HG03442 (cell line): Measurements from ENCODE around the gene TRAPPC6A.

Source experiments
- ATAC-seq: cut with Tn5 transposase; IDR thresholded peaks from one replicate; pipeline ENCODE4 v1.9.1; 2021; ENCODE audit warnings: mild to moderate bottlenecking, moderate library complexity; ENCODE audit not compliant: unreplicated experiment

TRAPPC6A gene

DNA sequence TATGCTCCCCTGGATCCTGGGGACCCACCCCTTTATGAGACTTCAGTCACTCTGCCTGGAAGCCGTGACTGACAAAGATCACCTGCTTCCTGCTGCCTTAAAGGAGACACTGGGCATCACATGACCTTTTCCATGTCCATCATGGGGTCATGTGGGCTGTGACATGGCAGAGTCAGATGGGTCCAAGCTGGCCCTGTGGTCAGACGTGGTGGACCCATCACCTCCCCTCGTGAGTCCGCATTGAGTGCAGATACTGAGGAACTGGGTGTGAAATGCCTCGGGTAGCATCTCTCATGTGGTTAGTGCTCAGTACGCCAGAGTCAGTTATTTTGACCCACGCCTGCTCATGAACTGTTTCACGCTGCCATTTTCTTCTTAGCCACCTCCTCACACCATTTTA is 44.4 kb downstream of the TRAPPC6A start:
- ATAC-seq = no peak

DNA sequence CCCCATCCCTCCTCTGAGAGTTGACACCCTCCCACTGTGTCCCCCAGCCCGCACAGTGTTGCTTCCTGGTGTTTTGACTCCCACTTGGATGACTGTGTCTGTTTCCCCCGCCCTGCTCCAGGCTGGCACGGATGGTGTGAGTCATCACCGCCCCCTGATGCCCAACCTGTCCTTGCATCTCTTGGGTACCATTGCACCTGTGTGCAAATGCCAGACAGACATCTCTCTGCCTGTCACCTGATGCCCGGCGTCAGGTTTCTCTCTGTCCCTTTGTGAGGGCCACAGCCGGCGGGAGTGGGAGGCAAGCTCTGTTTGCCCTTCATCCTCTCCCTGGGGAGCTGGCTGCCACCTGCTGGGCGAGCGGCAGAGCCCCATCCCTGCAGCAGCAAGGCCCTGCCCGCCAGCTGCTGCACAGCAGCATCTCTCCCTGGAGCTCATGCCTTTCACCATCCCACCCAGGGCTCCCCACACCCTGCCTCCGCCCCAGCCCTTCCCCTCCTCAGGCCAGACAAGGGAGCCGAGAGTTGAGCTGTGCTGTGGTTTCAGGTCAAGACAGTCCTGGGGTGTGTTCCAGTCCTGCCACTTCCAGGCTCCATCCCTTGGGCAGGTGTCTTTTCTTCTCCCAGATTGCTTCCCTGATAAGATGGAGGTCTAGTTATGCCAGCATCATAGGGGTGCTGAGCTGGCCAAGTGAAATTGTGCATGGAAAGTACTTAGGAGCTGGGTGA is 47.0 kb downstream of the TRAPPC6A start:
- ATAC-seq = no peak

DNA sequence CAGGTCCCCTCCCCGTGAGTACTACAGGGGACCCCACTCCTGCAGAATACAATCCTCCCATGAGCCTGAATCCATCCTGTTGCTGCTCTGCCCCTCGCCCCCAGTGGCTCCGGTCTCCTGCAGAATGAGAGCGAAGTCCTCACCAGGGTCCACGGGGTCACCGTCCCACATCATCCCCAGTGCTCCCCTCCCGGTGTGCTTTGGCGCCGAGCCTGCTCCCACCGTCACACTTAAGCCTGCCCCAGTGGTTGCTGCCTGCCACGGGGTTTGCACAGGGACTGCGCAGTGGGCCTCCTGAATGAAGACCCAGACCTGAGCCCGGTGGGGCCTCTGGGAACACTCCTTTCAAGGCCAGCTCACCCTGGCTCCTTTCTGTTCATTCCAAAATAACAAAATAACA is 47.8 kb downstream of the TRAPPC6A start:
- ATAC-seq = no peak

DNA sequence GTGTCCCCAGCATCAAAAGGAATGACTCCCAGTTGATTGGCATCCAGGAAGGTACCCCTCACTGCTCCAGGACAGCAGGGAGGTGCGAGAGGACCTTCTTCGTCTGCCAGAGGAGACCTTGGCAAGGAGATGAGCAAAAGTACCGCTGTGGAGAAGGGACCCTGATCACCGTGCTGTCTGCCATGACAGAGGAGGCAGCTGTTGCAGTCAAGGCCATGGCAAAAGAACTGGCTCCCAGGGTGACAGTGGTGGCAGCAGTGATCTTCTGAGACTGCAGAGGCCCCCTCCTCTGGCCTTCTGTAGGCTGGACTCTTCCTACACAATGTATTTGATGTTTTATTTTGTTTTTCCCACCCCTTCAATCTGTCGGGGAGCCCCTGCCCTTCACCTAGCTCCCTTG is 49.2 kb downstream of the TRAPPC6A start:
- ATAC-seq = no peak

DNA sequence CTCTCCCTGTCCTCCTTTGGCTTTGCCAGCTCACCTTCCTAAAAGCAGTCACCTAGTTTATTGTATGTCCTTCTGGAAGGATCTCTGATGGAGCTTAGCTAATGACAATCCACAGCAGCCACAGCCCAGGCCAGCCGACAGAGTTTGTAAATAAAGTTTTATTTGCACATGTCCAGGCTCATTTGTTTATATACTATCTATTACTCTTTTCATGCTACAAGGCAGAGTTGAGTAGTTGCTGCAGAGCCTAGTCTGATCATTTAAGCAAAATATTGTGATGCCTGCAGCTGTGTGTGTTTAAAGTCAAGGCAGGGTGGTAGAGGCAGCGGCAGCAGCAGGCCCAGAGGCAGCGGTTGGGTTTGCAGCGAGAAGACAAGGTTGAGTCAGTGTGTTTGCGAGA is 49.9 kb downstream of the TRAPPC6A start:
- no peak for ATAC-seq

DNA sequence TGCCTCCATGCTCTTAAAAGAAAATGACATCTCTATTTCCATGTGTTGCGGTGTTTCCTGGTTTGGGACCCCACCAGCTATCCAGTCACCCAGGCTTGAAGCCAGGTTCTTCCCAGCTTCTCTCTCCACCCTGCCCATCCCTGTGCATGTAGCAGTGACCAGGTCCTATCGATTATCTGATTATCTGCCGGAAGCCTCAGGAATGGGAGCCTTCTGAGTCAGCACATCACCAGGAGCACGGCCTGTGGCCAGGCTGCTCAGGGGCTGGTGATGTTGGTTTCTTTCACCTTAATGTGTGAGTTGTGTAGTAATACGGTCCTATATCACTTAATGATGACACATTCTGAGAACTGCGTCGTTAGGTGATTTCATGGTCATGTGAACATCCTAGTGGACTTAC is 51.4 kb downstream of the TRAPPC6A start:
- ATAC-seq = no peak

DNA sequence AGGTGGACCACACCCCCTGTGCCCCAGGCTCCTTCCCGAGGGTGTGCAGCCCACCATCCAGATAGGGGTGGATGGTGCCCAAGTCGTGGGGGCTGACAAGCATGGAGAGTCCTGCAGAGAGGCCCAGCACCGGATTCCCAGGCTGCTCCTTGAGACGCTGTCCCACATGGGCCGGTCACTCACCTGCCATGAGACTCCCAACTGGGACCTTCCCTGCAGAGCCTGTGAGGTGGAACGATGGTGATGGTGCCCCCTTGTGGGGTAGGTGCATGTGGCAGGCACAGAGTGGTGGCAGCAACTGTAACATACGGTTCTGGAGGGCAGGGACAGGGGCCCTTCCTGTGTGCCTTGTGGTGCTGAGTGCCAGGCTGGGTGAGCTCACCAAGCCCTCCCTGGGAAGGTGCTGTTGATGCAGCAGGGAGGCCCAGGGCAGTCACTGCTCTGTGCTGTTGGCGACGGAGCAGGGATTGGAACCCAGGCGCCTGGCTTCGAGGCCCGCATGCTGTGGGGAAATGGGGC is 52.0 kb downstream of the TRAPPC6A start:
- no peak for ATAC-seq

DNA sequence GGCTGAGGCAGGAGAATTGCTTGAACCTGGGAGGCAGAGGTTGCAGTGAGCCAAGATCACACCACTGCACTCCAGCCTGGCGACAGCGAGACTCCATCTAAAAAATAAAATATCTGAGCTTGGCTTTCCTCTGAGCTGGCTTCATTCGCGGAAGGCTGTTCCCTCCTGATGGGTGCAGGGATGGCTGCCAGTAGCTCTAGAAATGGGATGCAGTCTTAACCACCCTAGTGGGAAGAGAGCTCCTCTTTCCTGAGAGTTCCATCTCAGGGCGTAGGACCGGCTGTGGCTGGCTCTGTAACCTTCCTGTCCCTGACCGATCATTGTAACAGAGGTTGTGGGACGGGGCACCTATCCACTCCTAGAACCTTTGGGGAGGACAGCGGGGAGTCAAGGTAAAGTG is 52.7 kb downstream of the TRAPPC6A start:
- no peak for ATAC-seq

DNA sequence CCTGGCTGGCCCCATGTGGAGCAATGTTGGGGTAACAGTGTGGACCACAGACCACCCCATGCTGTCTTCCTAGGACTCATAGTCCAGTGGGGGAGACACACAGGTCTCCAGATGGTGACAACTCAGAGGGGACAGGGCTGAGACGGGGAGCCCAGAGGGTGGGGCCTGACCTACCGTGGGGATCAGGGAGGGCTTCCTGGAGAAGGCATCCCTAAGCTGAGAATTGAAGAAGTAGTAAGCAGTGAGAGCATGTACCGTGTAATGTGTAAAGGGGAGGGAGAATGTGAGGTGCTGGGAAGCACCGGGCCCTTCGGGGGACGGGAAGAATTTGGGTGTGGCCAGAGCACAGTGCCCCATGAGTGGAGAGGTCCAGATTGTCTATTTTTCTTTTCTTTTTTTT is 54.0 kb downstream of the TRAPPC6A start:
- no peak for ATAC-seq

DNA sequence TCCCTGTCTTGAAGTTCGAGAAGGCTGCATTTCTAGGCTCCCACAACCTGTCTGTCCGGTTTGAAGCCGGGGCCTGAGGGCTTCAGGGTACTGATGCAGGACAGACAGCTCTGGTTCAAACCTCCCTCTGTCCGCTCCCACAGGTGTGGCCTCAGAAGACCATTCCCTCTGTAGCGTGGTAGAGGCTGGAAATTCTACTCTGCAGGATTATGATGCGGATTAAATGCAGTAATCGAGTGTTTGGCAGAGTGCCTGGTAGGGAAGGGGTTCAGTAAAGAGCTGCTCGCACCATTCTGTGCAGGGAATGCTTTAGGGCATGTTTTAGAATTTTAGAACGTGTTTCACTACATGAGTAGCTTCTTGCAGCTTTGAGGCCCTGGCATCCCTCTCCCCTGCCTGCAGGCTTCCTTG is 54.6 kb downstream of the TRAPPC6A start:
- no peak for ATAC-seq

DNA sequence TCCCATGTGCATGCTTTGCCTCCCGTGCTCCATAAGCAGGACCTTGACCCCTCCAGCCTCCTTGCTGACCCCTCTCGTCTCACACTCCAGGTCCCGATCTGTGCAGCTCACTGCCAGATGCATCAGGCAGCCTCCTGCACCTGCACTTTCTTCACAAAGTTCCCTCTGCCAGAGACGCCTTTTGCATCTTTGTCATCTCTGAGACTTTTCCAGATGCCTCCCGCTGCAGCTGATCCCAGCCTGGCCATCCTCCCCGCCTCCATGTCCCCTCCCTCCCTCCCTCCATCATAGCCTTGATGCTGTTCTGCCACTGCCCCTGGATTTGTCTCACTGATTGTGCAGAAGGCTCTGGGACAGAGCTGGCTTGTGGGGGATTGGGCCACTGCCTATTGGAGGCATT is 55.2 kb downstream of the TRAPPC6A start:
- no peak for ATAC-seq

DNA sequence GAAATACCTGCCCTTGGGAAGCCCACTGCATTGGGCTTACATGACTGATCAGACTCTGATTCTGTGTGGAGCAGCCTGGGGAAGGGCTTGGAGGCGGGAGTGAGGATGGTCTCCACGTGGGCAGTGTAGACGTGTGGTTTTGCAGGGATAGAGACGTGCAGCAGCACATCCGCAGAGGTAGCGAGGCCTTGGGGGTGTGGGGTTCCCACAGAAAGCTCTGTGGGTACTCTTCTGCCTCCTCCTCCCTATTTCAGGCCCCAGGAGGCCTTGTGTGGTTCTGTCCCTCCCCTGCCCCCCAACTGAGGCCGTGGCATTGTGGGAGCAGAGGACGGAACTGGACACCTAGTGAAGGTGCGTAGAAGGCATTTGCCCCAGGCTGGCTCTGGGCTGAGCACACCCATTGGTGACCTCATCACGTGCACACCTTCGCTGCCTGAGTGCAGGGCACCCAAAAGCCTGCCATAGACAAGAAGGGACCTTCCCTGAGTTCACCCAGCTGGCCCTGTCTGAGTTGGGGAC is 56.2 kb downstream of the TRAPPC6A start:
- no peak for ATAC-seq

DNA sequence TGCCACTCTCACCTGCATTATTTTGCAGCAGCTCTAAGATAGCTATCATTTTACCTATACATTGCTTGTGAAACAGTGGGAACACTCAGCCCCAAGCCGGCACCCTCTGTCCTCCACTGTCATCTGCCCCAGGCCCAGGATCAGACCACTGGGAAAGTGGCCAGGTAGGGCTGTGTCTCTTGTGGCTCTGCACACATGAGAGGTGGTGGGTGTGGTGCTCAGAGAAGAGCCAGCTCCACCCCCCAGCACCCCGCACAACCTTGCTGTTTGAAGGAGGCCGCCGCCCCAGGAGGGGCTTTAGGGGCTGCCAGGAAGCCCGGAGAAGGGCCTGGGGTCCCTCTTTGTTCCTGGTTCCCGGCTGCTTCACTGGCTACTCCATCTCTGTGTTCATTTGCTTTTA is 58.5 kb downstream of the TRAPPC6A start:
- no peak for ATAC-seq

DNA sequence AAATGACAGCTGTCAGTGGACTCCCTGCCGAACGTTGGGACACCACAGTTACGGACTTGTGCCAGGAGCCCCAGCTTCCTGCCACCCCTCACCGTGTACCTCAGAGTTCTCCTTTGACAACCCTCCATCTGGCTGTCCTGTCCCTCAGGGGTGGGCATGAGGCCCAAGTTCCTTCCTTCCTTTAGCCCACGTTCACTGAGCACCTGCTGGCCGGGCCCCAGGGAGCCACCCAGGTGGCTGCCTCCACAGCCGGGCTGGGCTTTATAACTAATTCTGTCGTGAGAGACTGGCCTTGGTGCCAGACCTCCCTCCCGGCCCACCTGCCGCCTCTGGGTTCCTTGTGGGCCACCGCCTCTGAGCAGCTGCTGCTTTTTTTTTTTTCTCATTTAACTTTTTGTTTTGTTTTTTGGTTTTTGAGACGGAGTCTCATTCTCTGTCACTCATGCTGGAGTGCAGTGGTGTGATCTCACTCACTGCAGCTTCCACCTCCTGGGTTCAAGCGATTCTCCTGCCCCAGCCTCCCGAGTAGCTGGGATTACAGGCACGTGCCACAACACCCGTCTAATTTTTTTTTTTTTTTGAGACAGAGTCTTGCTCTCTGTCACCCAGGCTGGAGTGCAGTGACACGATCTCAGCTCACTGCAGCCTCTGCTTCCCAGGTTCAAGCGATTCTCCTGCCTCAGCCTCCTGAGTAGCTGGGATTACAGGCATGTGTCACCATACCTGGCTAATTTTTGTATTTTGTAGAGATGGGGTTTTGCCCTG is 59.3 kb downstream of the TRAPPC6A start:
- peak; percentile 38 for ATAC-seq

DNA sequence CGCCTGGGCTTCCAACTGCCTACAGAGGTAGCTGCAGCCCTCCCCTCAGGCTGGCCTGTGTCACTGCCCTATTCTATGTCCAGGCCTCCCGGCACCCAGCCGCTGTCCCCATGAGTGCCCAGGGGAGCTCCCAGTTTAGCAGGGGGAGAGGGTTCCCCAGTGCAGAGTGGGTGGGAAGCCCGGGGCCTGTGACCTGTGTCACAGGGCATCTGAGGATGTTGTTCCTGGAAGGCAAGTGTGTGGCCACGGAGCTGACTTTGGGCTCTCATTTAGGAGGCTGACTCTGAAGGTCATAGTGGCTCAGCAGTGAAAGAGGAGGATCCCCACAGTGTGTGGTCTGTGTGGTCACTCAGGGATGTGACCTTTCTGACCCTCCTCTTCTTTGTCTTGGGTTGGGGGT is 59.9 kb downstream of the TRAPPC6A start:
- no peak for ATAC-seq

DNA sequence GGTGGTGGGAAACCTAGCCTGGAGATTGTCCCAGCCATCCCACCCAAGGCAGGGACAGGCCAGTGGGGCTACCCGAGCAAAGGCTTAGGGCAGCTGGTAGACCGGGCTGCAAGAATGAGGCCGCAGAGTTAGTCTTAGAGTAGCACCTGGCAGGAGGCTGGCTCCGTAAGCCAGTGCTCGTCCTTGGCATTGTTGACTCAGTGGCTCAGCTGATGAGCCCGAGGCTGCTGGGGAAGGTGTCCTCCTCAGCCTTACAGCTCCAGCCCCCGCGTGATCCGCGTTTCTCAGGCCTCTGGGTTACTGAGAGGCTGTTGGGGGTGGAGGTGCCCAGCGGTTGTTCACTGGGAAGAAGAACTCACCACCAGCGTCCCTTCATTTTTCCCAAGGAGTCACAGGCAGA is 60.4 kb downstream of the TRAPPC6A start:
- no peak for ATAC-seq

DNA sequence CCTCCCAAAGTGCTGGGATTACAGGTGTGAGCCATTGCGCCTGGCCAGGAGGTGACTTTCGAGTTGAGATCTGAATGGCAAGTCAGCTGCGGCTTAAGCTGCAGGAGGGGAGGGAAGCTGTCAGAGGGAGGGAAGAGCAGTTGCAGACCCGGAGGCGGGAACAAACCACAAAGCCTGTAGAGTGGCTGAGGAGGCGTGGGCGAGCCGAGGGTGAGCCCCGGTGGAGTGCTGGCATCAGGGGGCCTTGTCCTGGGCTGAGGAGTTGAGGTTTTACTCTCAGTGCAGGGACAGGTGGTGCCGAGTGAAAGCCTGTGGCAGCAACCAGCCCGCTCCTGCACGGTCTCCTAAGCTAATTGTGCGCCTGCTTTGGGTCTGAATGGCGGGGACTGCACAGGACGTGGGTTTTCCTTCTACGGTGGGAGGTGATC is 60.9 kb downstream of the TRAPPC6A start:
- ATAC-seq = no peak

DNA sequence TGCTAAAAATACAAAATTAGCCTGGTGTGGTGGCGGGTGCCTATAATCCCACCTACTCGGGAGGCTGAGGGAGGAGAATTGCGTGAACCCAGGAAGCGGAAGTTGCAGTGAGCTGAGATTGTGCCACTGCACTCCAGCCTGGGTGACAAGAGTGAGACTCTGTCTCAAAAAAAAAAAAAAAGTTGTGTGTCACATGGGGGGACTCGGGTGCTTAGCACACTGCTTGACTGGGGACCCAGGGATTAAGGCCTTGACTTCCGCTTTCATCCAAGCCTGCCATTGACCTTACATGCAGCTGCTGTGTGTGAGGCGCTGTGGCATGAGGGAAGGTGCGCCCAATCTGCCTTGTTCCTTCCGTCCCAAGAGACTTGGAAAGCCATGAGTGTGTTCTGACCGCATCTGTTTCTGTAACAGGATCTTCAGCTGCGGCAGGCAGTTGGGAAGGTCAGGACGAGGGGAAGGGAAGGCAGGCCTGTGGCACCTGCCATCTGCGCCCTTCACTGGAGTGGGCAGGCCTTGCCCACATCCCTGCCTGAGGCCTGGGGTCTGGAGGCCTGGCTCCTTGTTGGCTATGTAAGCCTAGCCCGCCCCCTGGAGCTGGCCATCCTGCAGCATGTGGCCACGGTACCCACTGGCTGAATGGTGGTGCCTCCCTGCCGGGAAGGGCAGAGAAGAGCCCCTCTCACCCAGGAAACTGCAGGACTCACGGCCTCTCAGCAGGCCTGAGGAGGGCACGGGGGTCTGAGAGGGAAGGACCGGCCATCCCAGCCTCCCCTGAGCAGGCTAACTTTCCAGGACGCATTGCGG is 62.0 kb downstream of the TRAPPC6A start:
- no peak for ATAC-seq

DNA sequence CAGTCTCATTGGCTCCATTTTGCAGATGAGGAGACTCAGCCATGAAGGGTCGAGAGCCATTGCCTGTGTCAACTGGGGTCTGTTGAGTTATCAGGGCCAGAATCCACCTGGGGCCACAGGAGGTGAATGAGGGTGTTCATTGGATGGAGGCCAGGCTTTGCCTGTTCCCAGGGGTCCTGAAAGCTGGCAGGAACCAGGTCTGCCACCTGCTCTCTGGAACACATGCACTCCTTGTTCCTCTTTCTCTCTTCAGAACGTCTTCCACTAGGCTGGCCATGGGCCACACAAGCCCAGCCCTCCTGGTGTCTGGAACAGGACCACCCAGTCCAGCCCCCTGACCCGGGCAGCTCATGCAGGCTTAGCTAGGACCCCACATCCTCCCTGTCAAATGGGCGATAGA is 63.9 kb downstream of the TRAPPC6A start:
- ATAC-seq = no peak

DNA sequence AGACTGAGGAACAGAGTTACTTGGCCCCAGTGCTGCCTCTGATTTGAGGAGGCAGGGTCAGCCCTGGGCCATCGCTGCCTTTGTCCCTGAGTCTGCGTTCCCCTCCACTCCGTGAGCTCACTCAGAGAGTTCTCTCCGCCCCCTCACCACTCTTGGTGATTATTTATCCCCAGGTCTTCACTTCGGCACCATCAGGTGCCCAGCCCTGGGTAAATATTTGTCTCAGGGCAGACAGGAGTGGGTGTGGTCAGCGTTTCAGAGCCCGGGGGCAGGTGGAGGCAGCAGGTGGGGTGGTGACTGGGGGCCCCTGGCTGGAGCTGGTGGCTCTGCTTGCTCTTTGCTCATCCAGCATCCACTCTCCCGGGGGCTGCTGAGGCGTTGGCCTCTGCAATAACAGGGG is 64.4 kb downstream of the TRAPPC6A start:
- ATAC-seq = no peak
